A549 (cell line): ENCODE measurements around the gene APOH. TPM values are rescaled to one million over a fixed set of nuclear protein-coding genes. Genes with fewer than 3 reads are reported as not detected.

ENCODE experiments used
- ATAC-seq, 2 experiments: fragments of 200-7000 bp in 1 of 2; fragments of >200 bp in 1 of 2; cut with Nextera tagmentation in 1 of 2; cut with Tn5 transposase in 1 of 2; 3 replicates each; pipeline versions ENCODE4 v1.8.0 to v1.9.1; 2018 to 2020; ENCODE audit warnings: mild to moderate bottlenecking in 1 of 2, moderate library complexity in 1 of 2
- CTCF ChIA-PET: fragments of 300-600 bp; sonication (Branson Sonifier 250); formaldehyde crosslinking; extraction: SDS; loops from one replicate; lab custom pipeline; 2021; ENCODE audit warnings: antibody characterized with exemption, inconsistent platforms; lab: Yijun Ruan, JAX
- POLR2A ChIA-PET: fragments of 350-600 bp; formaldehyde crosslinking; extraction: SDS; loops from one replicate; lab custom pipeline; 2021; ENCODE audit warnings: antibody characterized with exemption, inconsistent platforms; lab: Yijun Ruan, JAX
- DNase-seq, 2 experiments: peaks; one replicate each; pipeline versions ENCODE4 v3.0.0 to v3.0.0-alpha.2; 2011 to 2016; ENCODE audit warnings: low read depth in 1 of 2, low spot score in 1 of 2
- FAIRE-seq: peaks from 2 replicates; lab custom pipeline; 2011; peaks lifted over from hg19 to GRCh38; lab: Jason Lieb, UNC
- H3K27ac ChIP-seq, 2 experiments: fragments of >200 bp; sonication (Bioruptor Twin); formaldehyde crosslinking; 3 replicates each; pipeline ENCODE4 v1.5.1; 2016 to 2017
- H3K4me1 ChIP-seq: fragments of >200 bp; sonication (Bioruptor Twin); formaldehyde crosslinking; 3 replicates; pipeline ENCODE4 v1.6.1; 2016
- H3K4me2 ChIP-seq: fragments of >200 bp; sonication (Bioruptor Twin); formaldehyde crosslinking; 3 replicates; pipeline ENCODE4 v1.6.1; 2016
- H3K4me3 ChIP-seq: fragments of >200 bp; sonication (Bioruptor Twin); formaldehyde crosslinking; 3 replicates; pipeline ENCODE4 v1.5.1; 2016
- H3K9me3 ChIP-seq: fragments of >200 bp; sonication (Bioruptor Twin); formaldehyde crosslinking; 3 replicates; pipeline ENCODE4 v1.6.1; 2016
- CEBPB ChIP-seq, 2 experiments: fragments of >200 bp in 1 of 2; sonication (Bioruptor Twin) in 1 of 2; formaldehyde crosslinking in 1 of 2; IDR thresholded peaks; 2 replicates each; pipeline ENCODE4 v1.6.1; 2012 to 2016
- CHD4 ChIP-seq: fragments of 200-600 bp; sonication (generic); IDR thresholded peaks from 2 replicates; pipeline ENCODE4 v1.6.1; 2016; ENCODE audit warnings: antibody characterized with exemption, mild to moderate bottlenecking, borderline replicate concordance
- FOSL2 ChIP-seq, 2 experiments: fragments of 450-650 bp in 1 of 2; fragments of >200 bp in 1 of 2; sonication (Bioruptor Twin) in 1 of 2; formaldehyde crosslinking; IDR thresholded peaks; 2 replicates each; pipeline versions ENCODE4 v1.5.0 to v1.6.1; 2016 to 2020; ENCODE audit warnings: mild to moderate bottlenecking in 1 of 2, moderate library complexity in 1 of 2
- GATA3 ChIP-seq: IDR thresholded peaks from 2 replicates; pipeline ENCODE4 v1.6.1; 2012; ENCODE audit warnings: borderline replicate concordance
- JUN ChIP-seq, 2 experiments: fragments of >200 bp; sonication (Bioruptor Twin); formaldehyde crosslinking; IDR thresholded peaks; 2 replicates in 1 of 2; 3 replicates in 1 of 2; pipeline ENCODE4 v1.6.1; 2016 to 2017
- JUNB ChIP-seq: fragments of >200 bp; sonication (Bioruptor Twin); formaldehyde crosslinking; IDR thresholded peaks from 2 replicates; pipeline ENCODE4 v1.6.1; 2016
- KDM1A ChIP-seq: fragments of 200-600 bp; sonication (generic); IDR thresholded peaks from 2 replicates; pipeline ENCODE4 v1.6.1; 2016; ENCODE audit warnings: low read depth, mild to moderate bottlenecking
- MAFK ChIP-seq: fragments of 450-650 bp; IDR thresholded peaks from 2 replicates; pipeline ENCODE4 v1.6.1; 2014; ENCODE audit not compliant: partially characterized antibody
- RARB ChIP-seq: fragments of 250-450 bp; sonication (Bioruptor Pico); IDR thresholded peaks from 2 replicates; pipeline ENCODE4 v1.8.0; 2021; ENCODE audit warnings: mild to moderate bottlenecking, moderate library complexity
- SMC3 ChIP-seq: fragments of >200 bp; sonication (Bioruptor Twin); formaldehyde crosslinking; IDR thresholded peaks from 3 replicates; pipeline ENCODE4 v1.6.1; 2018; ENCODE audit warnings: inconsistent platforms
- SREBF2 ChIP-seq: fragments of 450-650 bp; IDR thresholded peaks from 2 replicates; pipeline ENCODE4 v1.6.1; 2014; ENCODE audit warnings: mild to moderate bottlenecking, moderate library complexity
- WGBS: methylation state at CpG from one replicate; pipeline ENCODE4 v1.1.6; 2017; ENCODE audit errors: missing lambda C conversion rate; 5-methylcytosine and 5-hydroxymethylcytosine counted together
- polyA plus RNA-seq, 4 experiments: library from polyadenylated mRNA; depleted of rRNA in 3 of 4; stranded (reverse); fragments of >200 nt; fragmentation: RNase III in 1 of 4; extraction: RNeasy Plus Mini Kit Qiagen cat#74134 plus additional on column Dnase treatment in 1 of 4; gene quantifications; 2 replicates in 3 of 4; 3 replicates in 1 of 4; pipeline ENCODE4 v1.2.3, GENCODE V29; 2011 to 2017
- TF ChIP-seq, protein P1 (sequence below): fragments of 200-600 bp; sonication (generic); IDR thresholded peaks from 2 replicates; pipeline ENCODE4 v1.6.1; 2016; ENCODE audit warnings: antibody characterized with exemption, mild to moderate bottlenecking, moderate library complexity
- TF ChIP-seq, protein P2 (sequence below): fragments of >200 bp; sonication (Bioruptor Twin); formaldehyde crosslinking; IDR thresholded peaks from 3 replicates; pipeline ENCODE4 v1.5.1; 2016

The APOH gene
- polyA plus RNA-seq, 2 of the 4 experiments (the other 2 are of a cell fraction) = 6.9 to 26.1 TPM

DNA sequence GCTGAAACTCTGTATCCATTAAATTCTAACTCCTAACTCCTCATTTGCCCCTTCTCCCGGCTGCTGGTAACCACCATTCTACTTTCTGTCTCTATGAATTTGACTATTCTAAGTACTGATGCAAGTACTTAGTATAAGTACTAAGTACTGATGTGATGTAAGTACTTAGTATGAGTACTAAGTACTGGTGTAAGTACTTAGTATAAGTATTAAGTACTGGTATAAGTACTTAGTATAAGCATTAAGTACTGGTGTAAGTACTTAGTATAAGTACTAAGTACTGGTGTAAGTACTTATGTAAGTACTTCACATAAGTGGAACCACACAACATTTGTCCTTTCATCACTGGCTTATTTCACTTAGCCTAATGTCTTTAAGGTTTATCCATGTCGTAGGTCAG lies 40.9 kb upstream of the APOH start (continued):
- TF ChIP-seq KDM1A = peak; percentile 96

DNA sequence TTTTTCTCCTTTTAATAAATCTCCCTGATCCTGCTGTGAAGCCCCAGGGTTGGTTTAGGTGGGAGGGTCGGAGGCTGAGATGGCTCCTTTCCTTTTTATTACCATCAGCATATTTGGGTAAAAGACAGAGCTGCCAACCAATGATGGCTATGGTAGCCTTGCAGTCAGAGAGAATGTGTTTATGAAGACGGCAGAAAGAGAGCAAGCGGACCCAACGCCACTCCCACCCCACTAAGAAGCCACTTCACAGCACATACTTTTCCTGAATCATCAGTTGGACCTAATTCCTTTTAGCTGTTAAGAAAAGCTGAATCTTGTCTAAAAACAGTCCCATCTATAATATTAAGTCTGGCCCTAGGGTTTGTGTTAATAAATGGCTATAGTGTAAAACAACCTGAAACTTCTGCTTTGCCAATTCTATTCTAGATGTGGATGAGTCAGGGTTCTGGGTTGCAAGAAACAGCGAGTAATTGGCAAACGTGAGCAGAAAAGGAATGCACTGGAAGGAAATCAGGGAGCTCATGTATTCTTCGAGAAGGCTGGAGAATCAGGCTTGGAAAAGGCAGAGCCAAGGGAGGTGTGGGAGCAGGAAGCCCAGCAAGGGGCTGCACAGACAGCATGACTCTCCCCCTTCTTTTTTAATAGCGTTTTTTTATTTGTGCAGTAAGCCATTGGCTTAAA lies 39.2 kb upstream of the APOH start:
- TF ChIP-seq FOSL2 (IDR thresholded peaks at IDR 0.05) = no peak
- TF ChIP-seq FOSL2 (CRISPR knock-in tag; IDR thresholded peaks at IDR 0.05) = peak; percentile 52
- TF ChIP-seq MAFK = peak; percentile 16
- TF ChIP-seq JUNB = 0 out of 2 replicates have a peak, but pooled peaks have one; percentile 23
- TF ChIP-seq CEBPB (IDR thresholded peaks at IDR 0.05) = peak in 1 of 2 experiments; percentile 30; a peak in 1 of 4 replicates
- TF ChIP-seq SREBF2 = no peak
- no peak for TF ChIP-seq JUN (IDR thresholded peaks at IDR 0.05)
- WGBS = 56% methylated on average over 8 of the region's 8 CpGs
- no peak overlapping the region for H3K4me3 ChIP-seq
- CTCF ChIA-PET = interaction anchor here (1.0 to 4.9 kb wide), 7 partner anchors 8 to 357 kb away, joined by 3 to 31 read pairs (median 3); no protein-coding TSS in a partner anchor
- DNase-seq = no peak
- peak overlapping the region; percentile 36 for H3K4me2 ChIP-seq
- POLR2A ChIA-PET = no interaction called here
- peaks cover 13% of the 10 kb centered on the region for H3K9me3 ChIP-seq
- peak; percentile 40 to 60; a peak in 5 of 6 replicates for ATAC-seq
- FAIRE-seq = no peak
- H3K27ac ChIP-seq = peak overlapping the region; percentile 34 to 78
- peaks cover 28% of the 10 kb centered on the region for H3K4me1 ChIP-seq

DNA sequence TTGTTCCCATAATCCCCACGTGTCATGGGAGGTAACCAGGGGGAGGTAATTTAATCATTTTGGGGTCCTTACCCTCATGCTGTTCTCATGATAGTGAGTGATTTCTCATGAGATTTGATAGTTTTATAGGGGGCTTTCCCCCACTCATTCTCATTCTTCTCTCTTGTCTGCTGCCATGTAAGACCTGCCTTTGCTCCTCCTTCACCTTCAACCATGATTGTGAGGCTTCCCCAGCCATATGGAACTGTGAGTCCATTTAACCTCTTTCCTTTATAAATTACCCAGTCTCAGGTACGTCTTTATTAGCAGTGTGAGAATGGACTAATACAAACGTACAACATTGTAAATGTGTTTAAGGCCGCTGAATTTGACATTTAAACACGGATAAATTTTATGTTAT lies 35.5 kb upstream of the APOH start:
- no peak overlapping the region for H3K4me2 ChIP-seq
- ChIA-PET CTCF (interaction anchor here (3.6 to 4.9 kb wide), 2 partner anchors 9 to 12 kb away, joined by 17 to 31 read pairs; no protein-coding TSS in a partner anchor), POLR2A (no interaction called here)
- no peak overlapping the region for H3K4me3 ChIP-seq
- H3K4me1 ChIP-seq = peaks cover 16% of the 10 kb centered on the region
- TF ChIP-seq, protein P1, sequence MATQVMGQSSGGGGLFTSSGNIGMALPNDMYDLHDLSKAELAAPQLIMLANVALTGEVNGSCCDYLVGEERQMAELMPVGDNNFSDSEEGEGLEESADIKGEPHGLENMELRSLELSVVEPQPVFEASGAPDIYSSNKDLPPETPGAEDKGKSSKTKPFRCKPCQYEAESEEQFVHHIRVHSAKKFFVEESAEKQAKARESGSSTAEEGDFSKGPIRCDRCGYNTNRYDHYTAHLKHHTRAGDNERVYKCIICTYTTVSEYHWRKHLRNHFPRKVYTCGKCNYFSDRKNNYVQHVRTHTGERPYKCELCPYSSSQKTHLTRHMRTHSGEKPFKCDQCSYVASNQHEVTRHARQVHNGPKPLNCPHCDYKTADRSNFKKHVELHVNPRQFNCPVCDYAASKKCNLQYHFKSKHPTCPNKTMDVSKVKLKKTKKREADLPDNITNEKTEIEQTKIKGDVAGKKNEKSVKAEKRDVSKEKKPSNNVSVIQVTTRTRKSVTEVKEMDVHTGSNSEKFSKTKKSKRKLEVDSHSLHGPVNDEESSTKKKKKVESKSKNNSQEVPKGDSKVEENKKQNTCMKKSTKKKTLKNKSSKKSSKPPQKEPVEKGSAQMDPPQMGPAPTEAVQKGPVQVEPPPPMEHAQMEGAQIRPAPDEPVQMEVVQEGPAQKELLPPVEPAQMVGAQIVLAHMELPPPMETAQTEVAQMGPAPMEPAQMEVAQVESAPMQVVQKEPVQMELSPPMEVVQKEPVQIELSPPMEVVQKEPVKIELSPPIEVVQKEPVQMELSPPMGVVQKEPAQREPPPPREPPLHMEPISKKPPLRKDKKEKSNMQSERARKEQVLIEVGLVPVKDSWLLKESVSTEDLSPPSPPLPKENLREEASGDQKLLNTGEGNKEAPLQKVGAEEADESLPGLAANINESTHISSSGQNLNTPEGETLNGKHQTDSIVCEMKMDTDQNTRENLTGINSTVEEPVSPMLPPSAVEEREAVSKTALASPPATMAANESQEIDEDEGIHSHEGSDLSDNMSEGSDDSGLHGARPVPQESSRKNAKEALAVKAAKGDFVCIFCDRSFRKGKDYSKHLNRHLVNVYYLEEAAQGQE = no peak
- TF ChIP-seq CHD4 (no peak), GATA3 (no peak), RARB (CRISPR knock-in tag) (no peak)
- TF ChIP-seq, protein P2, sequence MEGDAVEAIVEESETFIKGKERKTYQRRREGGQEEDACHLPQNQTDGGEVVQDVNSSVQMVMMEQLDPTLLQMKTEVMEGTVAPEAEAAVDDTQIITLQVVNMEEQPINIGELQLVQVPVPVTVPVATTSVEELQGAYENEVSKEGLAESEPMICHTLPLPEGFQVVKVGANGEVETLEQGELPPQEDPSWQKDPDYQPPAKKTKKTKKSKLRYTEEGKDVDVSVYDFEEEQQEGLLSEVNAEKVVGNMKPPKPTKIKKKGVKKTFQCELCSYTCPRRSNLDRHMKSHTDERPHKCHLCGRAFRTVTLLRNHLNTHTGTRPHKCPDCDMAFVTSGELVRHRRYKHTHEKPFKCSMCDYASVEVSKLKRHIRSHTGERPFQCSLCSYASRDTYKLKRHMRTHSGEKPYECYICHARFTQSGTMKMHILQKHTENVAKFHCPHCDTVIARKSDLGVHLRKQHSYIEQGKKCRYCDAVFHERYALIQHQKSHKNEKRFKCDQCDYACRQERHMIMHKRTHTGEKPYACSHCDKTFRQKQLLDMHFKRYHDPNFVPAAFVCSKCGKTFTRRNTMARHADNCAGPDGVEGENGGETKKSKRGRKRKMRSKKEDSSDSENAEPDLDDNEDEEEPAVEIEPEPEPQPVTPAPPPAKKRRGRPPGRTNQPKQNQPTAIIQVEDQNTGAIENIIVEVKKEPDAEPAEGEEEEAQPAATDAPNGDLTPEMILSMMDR = no peak
- FAIRE-seq = no peak
- WGBS = 92% methylated on average over 5 of the region's 5 CpGs
- H3K27ac ChIP-seq = no peak overlapping the region
- no peak for DNase-seq
- ATAC-seq = no peak
- H3K9me3 ChIP-seq = no peaks in the 10 kb centered on the region

DNA sequence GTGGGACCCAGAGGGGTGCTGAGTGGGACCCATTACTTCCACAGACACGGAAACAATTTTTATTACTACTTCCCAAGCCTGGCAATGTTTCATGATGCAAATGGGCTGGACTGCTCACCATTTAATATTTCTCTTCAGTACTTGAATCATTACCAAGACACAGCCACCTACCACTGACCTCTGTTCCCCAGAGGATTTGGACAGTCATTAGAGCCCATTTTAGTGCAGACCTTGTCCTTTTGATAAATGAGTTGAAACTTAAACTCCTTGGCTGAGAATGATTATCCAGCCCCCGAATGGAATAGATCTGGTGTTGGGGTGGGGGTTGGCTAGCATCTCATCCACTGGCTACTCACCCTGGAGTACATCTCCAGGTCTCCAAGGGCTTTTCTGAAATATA lies 33.6 kb upstream of the APOH start:
- peaks cover 5% of the 10 kb centered on the region; the same call in 2 of the 3 replicates for H3K4me1 ChIP-seq
- no peak overlapping the region for H3K4me3 ChIP-seq
- peak overlapping the region in 1 of 2 experiments; percentile 39; a peak in 3 of 6 replicates for H3K27ac ChIP-seq
- no peaks in the 10 kb centered on the region for H3K9me3 ChIP-seq
- POLR2A ChIA-PET = no interaction called here
- no peak overlapping the region for H3K4me2 ChIP-seq
- no peak for ATAC-seq
- DNase-seq = no peak
- WGBS = 63% methylated on average over 2 of the region's 2 CpGs
- CTCF ChIA-PET = interaction anchor here (1.4 kb wide), 1 partner anchor 412 kb away, joined by 3 read pairs; no protein-coding TSS in a partner anchor
- TF ChIP-seq SMC3 = no peak
- TF ChIP-seq, all 56 proteins: peak for 0
- no peak for FAIRE-seq
